CD14-positive monocyte (primary cell): ENCODE data around the gene RNF43. TPM values are rescaled to one million over a fixed set of nuclear protein-coding genes. Genes with fewer than 3 reads are reported as not detected.

ENCODE experiments used
- DNase-seq, 3 donors: peaks; one replicate each; pipeline ENCODE4 v3.0.0-alpha.2; 2011 to 2022
- H2AFZ ChIP-seq: 2 replicates; pipeline ENCODE4 v1.6.0; 2012; ENCODE audit warnings: mild to moderate bottlenecking, low read depth, low read length, inconsistent platforms; ENCODE audit not compliant: insufficient read depth, poor library complexity, severe bottlenecking
- H3K27ac ChIP-seq, 2 donors: 1 replicate in 1 of 2; 2 replicates in 1 of 2; pipeline ENCODE4 v1.5.1; 2012 to 2013; ENCODE audit warnings: low read length in 2 of 2, control low read depth in 1 of 2, inconsistent platforms in 1 of 2, low read depth in 1 of 2, mild to moderate bottlenecking in 1 of 2
- H3K27me3 ChIP-seq, 2 donors: one replicate each; pipeline versions ENCODE4 v1.6.0 to v1.6.1; 2011 to 2013; ENCODE audit warnings: low read length in 2 of 2; ENCODE audit not compliant: control insufficient read depth in 2 of 2, insufficient read depth in 2 of 2
- H3K36me3 ChIP-seq, 2 donors: replicated peaks in 1 of 2; 1 replicate in 1 of 2; 2 replicates in 1 of 2; pipeline versions ENCODE4 v1.5.1 to v1.6.1; 2012 to 2013; ENCODE audit warnings: low read length in 2 of 2, control low read depth in 1 of 2, inconsistent platforms in 1 of 2, mild to moderate bottlenecking in 1 of 2; ENCODE audit not compliant: insufficient read depth in 2 of 2, control insufficient read depth in 1 of 2
- H3K4me1 ChIP-seq, 2 donors: 1 replicate in 1 of 2; 2 replicates in 1 of 2; pipeline versions ENCODE4 v1.5.1 to v1.6.1; 2012 to 2013; ENCODE audit warnings: low read length in 2 of 2, control low read depth in 1 of 2, inconsistent platforms in 1 of 2, mild to moderate bottlenecking in 1 of 2, moderate library complexity in 1 of 2; ENCODE audit not compliant: insufficient read depth in 2 of 2, control insufficient read depth in 1 of 2
- H3K4me2 ChIP-seq: replicated peaks from 2 replicates; pipeline ENCODE3; 2012; ENCODE audit warnings: low read length, moderate library complexity, mild to moderate bottlenecking; ENCODE audit not compliant: poor library complexity, severe bottlenecking; ENCODE audit errors: extremely low read depth
- H3K4me3 ChIP-seq, 3 experiments: fragments of 200-600 bp in 1 of 3; sonication (generic) in 1 of 3; replicated peaks in 1 of 3; 1 replicate in 2 of 3; 2 replicates in 1 of 3; pipeline ENCODE4 v1.5.1; 2011 to 2013; ENCODE audit warnings: low read length in 3 of 3, mild to moderate bottlenecking in 3 of 3, control low read depth in 2 of 3, low read depth in 2 of 3, inconsistent platforms in 1 of 3, moderate library complexity in 1 of 3
- H3K79me2 ChIP-seq: 2 replicates; pipeline ENCODE4 v1.6.0; 2012; ENCODE audit warnings: mild to moderate bottlenecking, control low read depth, inconsistent platforms, low read length, moderate library complexity; ENCODE audit not compliant: insufficient read depth
- H3K9ac ChIP-seq: 2 replicates; pipeline ENCODE4 v1.6.0; 2017; ENCODE audit warnings: low read length, mild to moderate bottlenecking; ENCODE audit not compliant: insufficient read depth, poor library complexity, severe bottlenecking
- H3K9me3 ChIP-seq, 2 donors: replicated peaks in 1 of 2; 1 replicate in 1 of 2; 2 replicates in 1 of 2; pipeline versions ENCODE4 v1.5.1 to v1.6.1; 2012 to 2013; ENCODE audit warnings: low read length in 2 of 2, control low read depth in 1 of 2; ENCODE audit not compliant: control insufficient read depth in 1 of 2, insufficient read depth in 1 of 2
- H4K20me1 ChIP-seq: 2 replicates; pipeline ENCODE4 v1.6.0; 2012; ENCODE audit warnings: mild to moderate bottlenecking, low read length, control low read depth, moderate library complexity; ENCODE audit not compliant: insufficient read depth
- H3K27ac Mint-ChIP-seq, 7 donors: one replicate each; pipeline ENCODE4 v1.8.0; 2020; ENCODE audit warnings: mild to moderate bottlenecking in 7 of 7, mixed read lengths in 7 of 7, moderate library complexity in 6 of 7, inconsistent platforms in 2 of 7
- H3K27me3 Mint-ChIP-seq, 3 donors: one replicate each; pipeline ENCODE4 v1.8.0; 2021 to 2022; ENCODE audit warnings: low read depth in 3 of 3, mild to moderate bottlenecking in 3 of 3, mixed read lengths in 3 of 3, moderate library complexity in 3 of 3, inconsistent platforms in 1 of 3
- H3K36me3 Mint-ChIP-seq, 2 donors: one replicate each; pipeline ENCODE4 v1.8.0; 2020; ENCODE audit warnings: mixed read lengths in 2 of 2, inconsistent platforms in 1 of 2, mild to moderate bottlenecking in 1 of 2
- H3K4me1 Mint-ChIP-seq: one replicate; pipeline ENCODE4 v1.8.0; 2020; ENCODE audit warnings: mild to moderate bottlenecking, mixed read lengths
- H3K4me3 Mint-ChIP-seq, 2 donors: one replicate each; pipeline ENCODE4 v1.8.0; 2020; ENCODE audit warnings: mild to moderate bottlenecking in 2 of 2, mixed read lengths in 2 of 2, moderate library complexity in 1 of 2
- H3K9me3 Mint-ChIP-seq, 7 donors: one replicate each; pipeline ENCODE4 v1.8.0; 2020 to 2022; ENCODE audit warnings: mixed read lengths in 7 of 7, mild to moderate bottlenecking in 6 of 7, moderate library complexity in 6 of 7, inconsistent platforms in 2 of 7
- WGBS: methylation state at CpG from one replicate; pipeline ENCODE4 v1.1.5; 2013; ENCODE audit warnings: missing lambda C conversion rate; ENCODE audit not compliant: insufficient coverage; 5-methylcytosine and 5-hydroxymethylcytosine counted together
- intact Hi-C, 2 donors: fragments of 100-400 bp; cut with micrococcal nuclease; formaldehyde crosslinking; loops; one replicate each; pipeline versions ENCODE4 v1.15.0 to v1.15.1; 2023
- polyA plus RNA-seq, 3 donors: library from polyadenylated mRNA; depleted of rRNA in 1 of 3; unstranded in 2 of 3; stranded (reverse) in 1 of 3; fragments of 300-500 nt in 2 of 3; fragments of >200 nt in 1 of 3; fragmentation: Illumina TruSeq in 2 of 3; gene quantifications; 1 replicate in 2 of 3; 2 replicates in 1 of 3; pipeline ENCODE4 v1.2.3, GENCODE V29; 2012 to 2021
- TF ChIP-seq, protein P1 (sequence below): fragments of 200-600 bp; IDR thresholded peaks from one replicate; pipeline ENCODE4 v1.8.0; 2022; ENCODE audit warnings: antibody characterized with exemption, mild to moderate bottlenecking

RNF43 gene
- polyA plus RNA-seq, 3 donors = 0.01 to 0.11 TPM; not detected in 1

DNA sequence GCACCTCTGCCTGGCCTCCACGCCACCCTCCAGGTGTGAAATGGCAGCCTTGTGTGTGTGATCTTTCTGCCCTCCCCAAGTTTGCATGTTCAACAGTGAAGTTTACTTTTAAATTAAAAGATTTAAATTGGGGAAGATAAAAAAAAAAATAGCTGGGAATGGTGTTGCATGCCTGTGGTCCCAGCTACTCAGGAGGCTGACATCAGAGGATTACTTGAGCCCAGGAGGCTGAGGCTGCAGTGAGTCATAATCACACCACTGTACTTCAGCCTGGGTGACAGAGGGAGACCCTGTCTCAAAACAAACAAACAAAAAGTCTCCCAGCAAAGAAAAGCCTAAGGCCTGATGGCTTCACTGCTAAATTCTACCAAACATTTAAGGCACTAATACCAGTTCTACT lies 35.4 kb upstream of the RNF43 start:
- H3K79me2 ChIP-seq = no peaks in the 10 kb centered on the region
- H3K27ac ChIP-seq = no peak overlapping the region
- no peak overlapping the region for H3K4me3 ChIP-seq
- Mint-ChIP-seq H3K4me3 (no peak overlapping the region), H3K9me3 (peaks cover 0 to 7% (median 3%) of the 10 kb centered on the region in 7 donors), H3K27me3 (peaks cover 2 to 19% (median 3%) of the 10 kb centered on the region in 3 donors), H3K4me1 (no peaks in the 10 kb centered on the region), H3K27ac (no peak overlapping the region), H3K36me3 (peaks cover 0 to 2% of the 10 kb centered on the region in 2 donors)
- TF ChIP-seq, protein P1, sequence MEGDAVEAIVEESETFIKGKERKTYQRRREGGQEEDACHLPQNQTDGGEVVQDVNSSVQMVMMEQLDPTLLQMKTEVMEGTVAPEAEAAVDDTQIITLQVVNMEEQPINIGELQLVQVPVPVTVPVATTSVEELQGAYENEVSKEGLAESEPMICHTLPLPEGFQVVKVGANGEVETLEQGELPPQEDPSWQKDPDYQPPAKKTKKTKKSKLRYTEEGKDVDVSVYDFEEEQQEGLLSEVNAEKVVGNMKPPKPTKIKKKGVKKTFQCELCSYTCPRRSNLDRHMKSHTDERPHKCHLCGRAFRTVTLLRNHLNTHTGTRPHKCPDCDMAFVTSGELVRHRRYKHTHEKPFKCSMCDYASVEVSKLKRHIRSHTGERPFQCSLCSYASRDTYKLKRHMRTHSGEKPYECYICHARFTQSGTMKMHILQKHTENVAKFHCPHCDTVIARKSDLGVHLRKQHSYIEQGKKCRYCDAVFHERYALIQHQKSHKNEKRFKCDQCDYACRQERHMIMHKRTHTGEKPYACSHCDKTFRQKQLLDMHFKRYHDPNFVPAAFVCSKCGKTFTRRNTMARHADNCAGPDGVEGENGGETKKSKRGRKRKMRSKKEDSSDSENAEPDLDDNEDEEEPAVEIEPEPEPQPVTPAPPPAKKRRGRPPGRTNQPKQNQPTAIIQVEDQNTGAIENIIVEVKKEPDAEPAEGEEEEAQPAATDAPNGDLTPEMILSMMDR = no peak
- no peak overlapping the region for H2AFZ ChIP-seq
- intact Hi-C loops = no loop called here
- H3K4me2 ChIP-seq = no peak overlapping the region
- no peak overlapping the region for H3K9ac ChIP-seq
- no peaks in the 10 kb centered on the region for H3K27me3 ChIP-seq
- no peaks in the 10 kb centered on the region for H3K9me3 ChIP-seq
- 100% methylated on average over 1 of the region's 1 CpG for WGBS
- no peak for DNase-seq
- H3K36me3 ChIP-seq = no peaks in the 10 kb centered on the region
- no peaks in the 10 kb centered on the region for H4K20me1 ChIP-seq
- no peaks in the 10 kb centered on the region for H3K4me1 ChIP-seq

DNA sequence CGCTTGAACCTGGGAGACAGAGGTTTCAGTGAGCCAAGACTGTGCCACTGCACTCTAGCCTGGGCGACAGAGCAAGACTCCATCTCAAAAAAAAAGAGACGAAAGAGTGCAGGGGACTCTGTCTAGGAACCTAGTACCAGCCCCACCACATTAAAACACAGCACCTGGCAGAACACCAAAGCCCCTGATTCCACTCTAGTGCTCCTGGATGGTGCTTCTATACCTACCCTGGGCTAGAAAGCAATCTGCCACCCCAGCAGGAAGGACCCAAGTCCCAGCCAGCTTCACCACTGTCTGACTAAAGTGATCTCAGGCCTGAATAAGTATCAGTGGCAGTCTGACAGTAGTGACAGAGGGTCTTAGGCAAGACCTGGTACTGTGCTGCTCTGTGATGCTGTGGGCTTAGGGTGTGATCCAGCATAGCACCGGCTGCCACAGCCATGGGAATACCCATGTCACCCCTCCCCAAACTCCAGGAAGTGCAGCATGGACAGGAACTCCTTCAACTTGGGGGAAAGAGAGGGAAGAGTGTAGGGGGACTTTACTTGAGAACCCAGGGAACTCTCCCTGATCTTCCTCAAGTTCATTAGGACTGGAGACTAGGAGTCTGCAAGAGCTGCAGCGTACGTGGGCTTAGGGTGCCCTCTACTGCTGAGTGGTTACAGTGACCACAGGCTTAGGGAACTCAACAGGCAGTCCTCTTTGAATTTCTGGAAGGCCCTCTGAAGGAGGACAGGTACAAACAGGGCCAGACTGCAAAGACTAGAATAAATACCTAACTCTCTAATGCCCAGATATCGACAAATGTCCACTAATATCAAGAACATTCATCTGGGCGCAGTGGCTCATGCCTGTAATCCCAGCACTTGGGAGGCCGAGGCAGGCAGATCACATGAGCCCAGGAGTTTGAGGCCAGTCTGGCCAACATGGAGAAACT lies 30.0 kb upstream of the RNF43 start:
- H3K36me3 Mint-ChIP-seq = no peaks in the 10 kb centered on the region
- Histone ChIP-seq H2AFZ (no peak overlapping the region), H3K27me3 (no peaks in the 10 kb centered on the region), H3K4me3 (no peak overlapping the region), H3K9me3 (no peaks in the 10 kb centered on the region), H3K4me2 (no peak overlapping the region), H3K9ac (no peak overlapping the region), H3K79me2 (no peaks in the 10 kb centered on the region), H3K36me3 (no peaks in the 10 kb centered on the region), H3K4me1 (no peaks in the 10 kb centered on the region), H4K20me1 (no peaks in the 10 kb centered on the region), H3K27ac (no peak overlapping the region)
- peak; percentile 61 to 75 (median 69) for DNase-seq
- intact Hi-C loops = loop anchor here (2.0 to 10.0 kb wide), 4 partner anchors 130 to 249 kb away; no protein-coding TSS in a partner anchor
- peaks cover 0 to 5% (median 2%) of the 10 kb centered on the region in 7 donors for H3K9me3 Mint-ChIP-seq
- whole genome bisulfite sequencing = 96% methylated on average over 5 of the region's 9 CpGs
- TF ChIP-seq, protein P1 = peak; percentile 75
- no peak overlapping the region for H3K4me3 Mint-ChIP-seq
- peaks cover 3% of the 10 kb centered on the region for H3K4me1 Mint-ChIP-seq
- peaks cover 4 to 44% (median 6%) of the 10 kb centered on the region in 3 donors for H3K27me3 Mint-ChIP-seq
- no peak overlapping the region for H3K27ac Mint-ChIP-seq
